ENCODE measurements around the gene YDJC.
"Not testable (repeated sequence)": the region's sequence is repeated elsewhere in the genome, so short reads cannot be mapped to it uniquely, and the experiment has no call there.

YDJC gene

DNA sequence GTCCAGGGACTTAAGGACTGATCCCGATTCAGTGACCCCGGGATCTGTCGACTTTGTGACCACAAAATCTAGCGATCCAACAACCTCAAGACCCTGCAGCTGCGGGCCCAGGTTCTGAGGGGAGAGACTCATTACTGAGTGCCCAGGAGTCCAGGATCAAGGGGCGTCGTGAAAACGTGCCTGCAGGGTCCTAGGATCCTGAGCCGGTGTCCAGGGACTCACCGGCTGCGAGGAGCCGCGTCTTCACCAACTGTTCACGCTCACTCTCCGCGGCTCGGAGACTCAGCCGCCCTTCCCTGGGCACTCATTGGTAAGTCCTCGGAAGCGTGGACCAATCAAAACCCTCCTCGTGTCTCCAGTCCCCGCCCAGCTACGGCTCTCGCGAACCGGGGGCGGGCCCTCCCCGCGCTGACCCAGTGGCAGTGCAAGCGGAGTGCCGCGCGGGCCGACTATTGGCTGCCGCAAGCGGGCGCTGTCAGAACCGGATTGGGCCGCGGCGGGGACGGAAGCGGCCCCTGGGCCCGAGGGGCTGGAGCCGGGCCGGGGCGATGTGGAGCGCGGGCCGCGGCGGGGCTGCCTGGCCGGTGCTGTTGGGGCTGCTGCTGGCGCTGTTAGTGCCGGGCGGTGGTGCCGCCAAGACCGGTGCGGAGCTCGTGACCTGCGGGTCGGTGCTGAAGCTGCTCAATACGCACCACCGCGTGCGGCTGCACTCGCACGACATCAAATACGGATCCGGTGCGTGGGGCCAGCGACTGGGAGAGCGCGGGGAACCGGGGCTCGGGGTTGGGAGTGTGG, 12.2 kb upstream of the YDJC start, which contains the start of gene SDF2L1:
TSS of gene SDF2L1 (plus strand) at position 514 of the 795 bp plus-strand sequence. CDS start at position 549, 35 bp downstream.
- TF ChIP-seq ZNF274 (IDR thresholded peaks at IDR 0.05; ENCODE audit: low read depth, low read length) (no peak), SUZ12 (IDR thresholded peaks at IDR 0.05; ENCODE audit: extremely low read depth, insufficient read depth, insufficient read length) (no peak), YY1 (IDR thresholded peaks at IDR 0.05; ENCODE audit: insufficient read depth, insufficient read length) (no peak)
- H3K4me3 ChIP-seq (ENCODE audit: insufficient read length, low read depth): peak within 1 kb of the TSS; percentile 84
- DNase-seq (ENCODE audit: low read depth, low spot score): peak; percentile 91
- H3K36me3 ChIP-seq (ENCODE audit: insufficient read depth, insufficient read length, low read length): peaks cover 17% of the 10 kb centered on the region
- no peaks in the 10 kb centered on the region for H3K9me3 ChIP-seq (ENCODE audit: insufficient read depth, low read length)
- no peaks in the 10 kb centered on the region for H3K27me3 ChIP-seq (ENCODE audit: insufficient read depth, insufficient read length)
- peak within 1 kb of the TSS; percentile 85 for H3K9ac ChIP-seq (ENCODE audit: insufficient read length, low read depth)
- peaks cover 12% of the 10 kb centered on the region for H3K4me1 ChIP-seq (ENCODE audit: insufficient read depth, insufficient read length)

DNA sequence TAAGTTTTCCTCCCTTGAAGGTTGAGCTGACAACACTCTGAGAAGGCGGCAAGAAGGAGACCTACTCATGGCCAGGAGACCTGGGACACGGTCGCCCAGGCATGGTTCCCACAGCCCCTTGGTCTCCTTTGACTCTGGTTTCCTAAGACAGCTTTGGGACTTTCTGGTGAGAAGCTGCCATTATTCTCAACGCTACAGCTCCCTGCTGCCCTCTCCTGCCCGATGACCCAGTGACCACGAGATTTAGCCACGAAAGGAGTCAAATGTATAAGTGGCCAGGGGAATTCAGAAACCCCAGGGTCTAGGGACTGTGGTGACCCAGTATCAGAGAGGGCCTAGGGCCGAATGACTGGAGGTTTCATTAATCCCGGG, 11.6 kb upstream of the YDJC start:
- no peak for DNase-seq (ENCODE audit: low read depth, low spot score)
- H3K27me3 ChIP-seq (ENCODE audit: insufficient read depth, insufficient read length): no peaks in the 10 kb centered on the region
- peaks cover 15% of the 10 kb centered on the region for H3K36me3 ChIP-seq (ENCODE audit: insufficient read depth, insufficient read length, low read length)
- H3K9ac ChIP-seq (ENCODE audit: insufficient read length, low read depth): peak overlapping the region; percentile 76
- peaks cover 12% of the 10 kb centered on the region for H3K4me1 ChIP-seq (ENCODE audit: insufficient read depth, insufficient read length)
- peak overlapping the region; percentile 84 for H3K4me3 ChIP-seq (ENCODE audit: insufficient read length, low read depth)
- no peak for TF ChIP-seq SUZ12 (IDR thresholded peaks at IDR 0.05; ENCODE audit: extremely low read depth, insufficient read depth, insufficient read length)
- H3K9me3 ChIP-seq (ENCODE audit: insufficient read depth, low read length): no peaks in the 10 kb centered on the region

DNA sequence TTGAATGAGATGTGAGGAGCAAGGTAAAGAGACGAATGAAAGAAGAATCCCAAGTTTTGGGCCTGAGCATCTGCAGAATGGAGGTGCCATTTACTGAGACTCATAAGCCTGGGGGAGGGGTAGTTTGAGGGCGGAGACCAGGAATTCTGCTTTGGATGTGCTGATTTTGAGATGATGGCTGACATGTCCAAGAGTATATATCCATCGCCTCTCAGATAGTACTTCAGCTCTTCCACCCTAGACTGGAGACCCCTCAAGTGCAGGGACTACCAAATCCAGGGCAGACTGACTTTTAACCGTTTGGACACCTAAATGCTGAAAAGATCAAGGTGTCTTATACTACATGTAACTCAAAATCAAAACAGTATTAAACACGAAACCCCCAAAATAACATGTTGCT, 11.0 kb upstream of the YDJC start:
- no peak overlapping the region for H3K9ac ChIP-seq (ENCODE audit: insufficient read length, low read depth)
- no peak overlapping the region for H3K4me3 ChIP-seq (ENCODE audit: insufficient read length, low read depth)
- no peaks in the 10 kb centered on the region for H3K9me3 ChIP-seq (ENCODE audit: insufficient read depth, low read length)

DNA sequence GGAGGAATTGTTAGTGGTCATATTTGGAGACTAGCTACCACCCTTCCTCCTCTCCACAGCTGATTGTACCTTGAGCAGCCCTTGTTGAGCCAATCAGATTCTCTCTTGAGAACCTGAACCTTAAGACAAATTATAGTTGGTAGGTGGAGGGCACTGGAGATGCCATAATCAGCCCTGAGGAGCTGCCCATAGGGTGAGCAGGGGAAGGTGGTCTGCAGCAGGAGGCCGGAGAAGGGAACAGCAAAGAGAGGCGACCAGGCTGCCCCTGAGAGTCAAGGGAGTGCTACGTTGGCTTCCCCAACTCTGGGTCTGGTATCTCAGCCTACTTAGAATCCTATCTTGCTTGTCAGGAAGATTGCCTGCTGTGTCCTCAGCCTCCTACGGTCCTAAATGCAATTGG, 9.5 kb upstream of the YDJC start:
- H3K4me3 ChIP-seq (ENCODE audit: insufficient read length, low read depth): no peak overlapping the region
- H3K27me3 ChIP-seq (ENCODE audit: insufficient read depth, insufficient read length): no peaks in the 10 kb centered on the region
- no peaks in the 10 kb centered on the region for H3K9me3 ChIP-seq (ENCODE audit: insufficient read depth, low read length)
- TF ChIP-seq YY1 (IDR thresholded peaks at IDR 0.05; ENCODE audit: insufficient read depth, insufficient read length) (no peak), ZNF274 (IDR thresholded peaks at IDR 0.05; ENCODE audit: low read depth, low read length) (no peak), SUZ12 (IDR thresholded peaks at IDR 0.05; ENCODE audit: extremely low read depth, insufficient read depth, insufficient read length) (no peak)
- DNase-seq (ENCODE audit: low read depth, low spot score): no peak
- H3K9ac ChIP-seq (ENCODE audit: insufficient read length, low read depth): no peak overlapping the region
- H3K36me3 ChIP-seq (ENCODE audit: insufficient read depth, insufficient read length, low read length): peaks cover 10% of the 10 kb centered on the region
- peaks cover 12% of the 10 kb centered on the region for H3K4me1 ChIP-seq (ENCODE audit: insufficient read depth, insufficient read length)

More for the DNA sequence above, 11.0 kb upstream of the YDJC start:
- no peak for DNase-seq (ENCODE audit: low read depth, low spot score)
- no peaks in the 10 kb centered on the region for H3K27me3 ChIP-seq (ENCODE audit: insufficient read depth, insufficient read length)
- peaks cover 11% of the 10 kb centered on the region for H3K36me3 ChIP-seq (ENCODE audit: insufficient read depth, insufficient read length, low read length)
- TF ChIP-seq ZNF274 (IDR thresholded peaks at IDR 0.05; ENCODE audit: low read depth, low read length): no peak
- TF ChIP-seq SUZ12 (IDR thresholded peaks at IDR 0.05; ENCODE audit: extremely low read depth, insufficient read depth, insufficient read length): no peak
- peaks cover 12% of the 10 kb centered on the region for H3K4me1 ChIP-seq (ENCODE audit: insufficient read depth, insufficient read length)

DNA sequence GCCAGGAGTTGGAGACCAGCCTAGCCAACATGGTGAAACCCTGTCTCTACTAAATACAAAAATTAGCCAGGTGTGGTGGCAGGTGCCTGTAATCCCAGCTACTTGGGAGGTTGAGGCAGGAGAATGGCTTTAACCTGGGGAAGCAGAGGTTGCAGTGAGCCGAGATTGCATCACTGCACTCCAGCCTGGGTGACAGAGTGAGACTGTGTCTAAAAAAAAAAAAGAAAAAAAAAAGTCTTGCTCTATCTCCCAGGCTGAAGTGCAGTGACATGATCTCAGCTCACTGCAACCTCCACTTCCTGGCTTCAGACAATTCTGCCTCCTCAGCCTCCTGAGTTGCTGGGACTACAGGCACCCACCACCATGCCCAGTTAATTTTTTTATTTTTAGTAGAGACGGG, 7.6 kb upstream of the YDJC start:
- not testable (repeated sequence) for H3K27me3 ChIP-seq (ENCODE audit: insufficient read depth, insufficient read length); H3K4me3 ChIP-seq (ENCODE audit: insufficient read length, low read depth); H3K9ac ChIP-seq (ENCODE audit: insufficient read length, low read depth); H3K36me3 ChIP-seq (ENCODE audit: insufficient read depth, insufficient read length, low read length); DNase-seq (ENCODE audit: low read depth, low spot score); H3K4me1 ChIP-seq (ENCODE audit: insufficient read depth, insufficient read length); H3K9me3 ChIP-seq (ENCODE audit: insufficient read depth, low read length)

DNA sequence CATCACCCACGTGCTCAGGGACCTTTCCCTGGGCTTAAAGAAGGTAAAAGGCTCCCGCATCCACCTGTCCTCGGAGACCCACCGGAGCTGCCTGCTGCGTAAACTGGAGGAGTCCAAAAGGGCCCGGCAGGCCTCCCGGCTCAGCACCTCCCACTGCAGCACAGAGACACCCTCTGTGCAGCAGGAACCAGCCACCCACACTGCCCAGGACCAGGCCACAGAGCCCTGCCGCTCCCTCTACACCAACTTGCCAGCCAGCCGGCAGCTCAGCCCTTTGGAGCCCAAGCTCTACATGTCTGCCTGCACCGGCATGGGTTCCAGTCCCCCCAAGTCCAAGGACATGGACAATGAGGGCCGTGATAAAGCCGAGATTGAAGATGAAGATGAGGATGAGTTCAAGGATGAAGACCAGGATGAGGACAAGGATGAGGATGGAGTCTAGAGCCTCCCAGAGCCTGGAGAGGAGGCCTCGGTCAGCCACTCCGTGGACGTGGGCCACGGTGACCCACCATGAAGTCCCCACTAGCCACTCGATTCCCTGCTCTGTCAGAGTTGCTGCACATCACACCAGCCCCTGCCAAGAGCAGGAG, 6.9 kb upstream of the YDJC start:
- Histone ChIP-seq H3K36me3 (ENCODE audit: insufficient read depth, insufficient read length, low read length) (no peaks in the 10 kb centered on the region), H3K9ac (ENCODE audit: insufficient read length, low read depth) (no peak overlapping the region), H3K9me3 (ENCODE audit: insufficient read depth, low read length) (no peaks in the 10 kb centered on the region), H3K4me3 (ENCODE audit: insufficient read length, low read depth) (no peak overlapping the region), H3K4me1 (ENCODE audit: insufficient read depth, insufficient read length) (peaks cover 8% of the 10 kb centered on the region), H3K27me3 (ENCODE audit: insufficient read depth, insufficient read length) (no peaks in the 10 kb centered on the region)
- no peak for DNase-seq (ENCODE audit: low read depth, low spot score)
- TF ChIP-seq YY1 (IDR thresholded peaks at IDR 0.05; ENCODE audit: insufficient read depth, insufficient read length): no peak
- TF ChIP-seq SUZ12 (IDR thresholded peaks at IDR 0.05; ENCODE audit: extremely low read depth, insufficient read depth, insufficient read length): no peak
- TF ChIP-seq ZNF274 (IDR thresholded peaks at IDR 0.05; ENCODE audit: low read depth, low read length): no peak

DNA sequence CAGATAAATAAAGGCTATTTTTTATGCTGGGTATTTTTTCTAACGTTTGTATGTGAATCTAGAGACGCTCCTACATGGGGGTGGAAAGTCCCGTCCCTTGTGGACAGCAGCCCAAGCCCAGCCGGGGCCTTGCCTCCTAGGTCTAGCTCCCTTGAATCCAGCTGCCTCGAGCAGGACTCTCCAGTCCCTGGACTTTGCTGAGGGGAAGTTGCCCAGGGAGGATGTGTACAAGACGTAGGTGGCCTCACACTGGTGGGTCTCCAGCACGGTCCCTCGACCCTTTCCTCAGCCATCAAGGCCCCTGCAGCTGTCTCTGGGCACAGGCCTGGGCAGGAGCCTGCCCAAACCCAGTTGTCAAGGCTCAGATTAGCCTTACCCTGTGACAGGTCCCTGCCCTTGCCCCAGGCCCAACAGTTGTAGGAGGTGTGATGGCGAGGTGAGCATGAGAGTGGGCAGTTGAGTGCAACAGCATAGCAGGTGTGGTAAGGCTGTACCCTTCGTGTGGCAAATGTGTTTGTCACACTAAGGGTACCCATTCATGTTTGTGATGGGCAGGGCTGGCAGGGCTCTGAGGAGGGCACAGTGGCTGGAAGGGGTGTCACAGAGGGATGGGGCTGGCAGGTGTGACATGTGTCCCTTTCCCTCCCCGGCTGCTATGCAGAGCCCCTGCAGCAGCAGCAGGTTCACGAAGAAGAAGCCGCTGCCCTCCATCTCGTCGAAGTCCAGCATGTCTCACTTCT, 6.1 kb upstream of the YDJC start:
- H3K9me3 ChIP-seq (ENCODE audit: insufficient read depth, low read length): no peaks in the 10 kb centered on the region
- peaks cover 5% of the 10 kb centered on the region for H3K4me1 ChIP-seq (ENCODE audit: insufficient read depth, insufficient read length)
- DNase-seq (ENCODE audit: low read depth, low spot score): no peak
- H3K9ac ChIP-seq (ENCODE audit: insufficient read length, low read depth): no peak overlapping the region
- no peaks in the 10 kb centered on the region for H3K36me3 ChIP-seq (ENCODE audit: insufficient read depth, insufficient read length, low read length)
- TF ChIP-seq YY1 (IDR thresholded peaks at IDR 0.05; ENCODE audit: insufficient read depth, insufficient read length): no peak
- no peak for TF ChIP-seq ZNF274 (IDR thresholded peaks at IDR 0.05; ENCODE audit: low read depth, low read length)
- TF ChIP-seq SUZ12 (IDR thresholded peaks at IDR 0.05; ENCODE audit: extremely low read depth, insufficient read depth, insufficient read length): no peak
- no peaks in the 10 kb centered on the region for H3K27me3 ChIP-seq (ENCODE audit: insufficient read depth, insufficient read length)
- no peak overlapping the region for H3K4me3 ChIP-seq (ENCODE audit: insufficient read length, low read depth)

Data from NT2/D1 (cell line).